Sigmoid colon (tissue), 4 donors: Measurements from ENCODE around the gene WDR48.

Source experiments
- EP300 ChIP-seq, 4 donors: sonication (generic); formaldehyde crosslinking; IDR thresholded peaks; one replicate each; pipeline ENCODE4 v1.6.1; 2017; ENCODE audit warnings: antibody characterized with exemption in 4 of 4
- POLR2A ChIP-seq, 2 donors: fragments of 450-650 bp; IDR thresholded peaks; one replicate each; pipeline ENCODE4 v1.6.1; 2016; ENCODE audit warnings: antibody characterized with exemption in 2 of 2, mild to moderate bottlenecking in 2 of 2, moderate library complexity in 2 of 2
- POLR2AphosphoS5 ChIP-seq, 4 donors: sonication (generic); formaldehyde crosslinking; IDR thresholded peaks; one replicate each; pipeline ENCODE4 v1.6.1; 2017; ENCODE audit warnings: antibody characterized with exemption in 4 of 4
- TF ChIP-seq, protein P1 (sequence below), 4 experiments: fragments of 450-650 bp in 3 of 4; fragments of 200-600 bp in 1 of 4; IDR thresholded peaks; one replicate each; pipeline ENCODE4 v1.5.1; 2016 to 2019; ENCODE audit warnings: antibody characterized with exemption in 4 of 4, mild to moderate bottlenecking in 3 of 4, moderate library complexity in 2 of 4

DNA sequence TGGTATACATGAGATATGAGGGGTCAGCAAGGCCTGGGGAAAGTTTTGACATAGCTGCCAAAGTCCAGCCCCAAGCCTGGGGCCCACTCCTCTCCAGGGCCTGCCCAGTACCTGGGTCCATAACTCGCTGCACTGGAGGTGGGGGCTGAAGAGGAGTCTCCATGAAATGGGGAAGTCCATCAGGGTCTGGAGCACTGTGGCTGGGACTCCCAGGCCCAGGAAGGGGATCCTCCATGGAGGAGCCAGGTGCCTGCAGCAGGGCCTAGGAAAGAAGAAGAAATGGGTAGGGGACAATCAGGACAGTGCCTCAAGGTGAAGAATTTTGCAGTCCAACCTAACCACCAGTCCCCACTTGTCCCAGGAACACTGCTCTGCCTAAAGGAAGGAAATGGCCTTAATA, 47.4 kb downstream of the WDR48 start:
- TF ChIP-seq, protein P1, sequence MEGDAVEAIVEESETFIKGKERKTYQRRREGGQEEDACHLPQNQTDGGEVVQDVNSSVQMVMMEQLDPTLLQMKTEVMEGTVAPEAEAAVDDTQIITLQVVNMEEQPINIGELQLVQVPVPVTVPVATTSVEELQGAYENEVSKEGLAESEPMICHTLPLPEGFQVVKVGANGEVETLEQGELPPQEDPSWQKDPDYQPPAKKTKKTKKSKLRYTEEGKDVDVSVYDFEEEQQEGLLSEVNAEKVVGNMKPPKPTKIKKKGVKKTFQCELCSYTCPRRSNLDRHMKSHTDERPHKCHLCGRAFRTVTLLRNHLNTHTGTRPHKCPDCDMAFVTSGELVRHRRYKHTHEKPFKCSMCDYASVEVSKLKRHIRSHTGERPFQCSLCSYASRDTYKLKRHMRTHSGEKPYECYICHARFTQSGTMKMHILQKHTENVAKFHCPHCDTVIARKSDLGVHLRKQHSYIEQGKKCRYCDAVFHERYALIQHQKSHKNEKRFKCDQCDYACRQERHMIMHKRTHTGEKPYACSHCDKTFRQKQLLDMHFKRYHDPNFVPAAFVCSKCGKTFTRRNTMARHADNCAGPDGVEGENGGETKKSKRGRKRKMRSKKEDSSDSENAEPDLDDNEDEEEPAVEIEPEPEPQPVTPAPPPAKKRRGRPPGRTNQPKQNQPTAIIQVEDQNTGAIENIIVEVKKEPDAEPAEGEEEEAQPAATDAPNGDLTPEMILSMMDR (IDR thresholded peaks at IDR 0.05), result no peak
- TF ChIP-seq POLR2AphosphoS5 (IDR thresholded peaks at IDR 0.05) (no peak), EP300 (IDR thresholded peaks at IDR 0.05) (no peak), POLR2A (IDR thresholded peaks at IDR 0.05) (no peak)
